OCI-LY1 (cell line): Measurements from ENCODE around the gene VEZF1.
"Not testable (repeated sequence)": the region's sequence is repeated elsewhere in the genome, so short reads cannot be mapped to it uniquely, and the experiment has no call there.

ENCODE experiments used
- H2AFZ ChIP-seq: fragments of 200-600 bp; sonication (generic), shearing (Covaris generic); 2 replicates; pipeline ENCODE4 v1.6.0; 2014; ENCODE audit warnings: antibody characterized with exemption, mild to moderate bottlenecking, low read length
- H3F3A ChIP-seq: fragments of 200-600 bp; sonication (generic), shearing (Covaris generic); 2 replicates; pipeline ENCODE4 v1.6.0; 2014; ENCODE audit warnings: mild to moderate bottlenecking, antibody characterized with exemption, low read length, moderate library complexity; ENCODE audit not compliant: insufficient read depth
- H3K27ac ChIP-seq: fragments of 200-600 bp; sonication (generic); 2 replicates; pipeline ENCODE4 v1.5.1; 2014; ENCODE audit warnings: low read length, mixed run types, mild to moderate bottlenecking, low read depth; ENCODE audit not compliant: poor library complexity, severe bottlenecking
- H3K27me3 ChIP-seq: fragments of 200-600 bp; sonication (generic); 2 replicates; pipeline ENCODE4 v1.6.0; 2014; ENCODE audit warnings: antibody characterized with exemption, mild to moderate bottlenecking, low read length, moderate library complexity; ENCODE audit not compliant: insufficient read depth
- H3K36me3 ChIP-seq: fragments of 200-600 bp; sonication (generic); 2 replicates; pipeline ENCODE4 v1.6.1; 2014; ENCODE audit warnings: mild to moderate bottlenecking, antibody characterized with exemption, low read length, moderate library complexity, mixed read lengths; ENCODE audit not compliant: insufficient read depth
- H3K4me1 ChIP-seq: fragments of 200-600 bp; sonication (generic); 2 replicates; pipeline ENCODE4 v1.5.1; 2014; ENCODE audit warnings: mild to moderate bottlenecking, low read length, moderate library complexity; ENCODE audit not compliant: insufficient read depth, severe bottlenecking
- H3K4me2 ChIP-seq: fragments of 200-600 bp; sonication (generic), shearing (Covaris generic); 2 replicates; pipeline ENCODE4 v1.6.1; 2014; ENCODE audit warnings: low read length
- H3K4me3 ChIP-seq: fragments of 200-600 bp; sonication (generic); 2 replicates; pipeline ENCODE4 v1.5.1; 2014; ENCODE audit warnings: low read length, low read depth, mild to moderate bottlenecking, mixed read lengths; ENCODE audit not compliant: poor library complexity, severe bottlenecking
- H3K79me2 ChIP-seq: fragments of 200-600 bp; shearing (Covaris generic); 2 replicates; pipeline ENCODE4 v1.6.1; 2016; ENCODE audit warnings: mixed run types, low read length, mixed read lengths; ENCODE audit not compliant: insufficient read depth
- H3K9ac ChIP-seq: fragments of 200-600 bp; sonication (generic), shearing (Covaris generic); 2 replicates; pipeline ENCODE4 v1.6.1; 2014; ENCODE audit warnings: mild to moderate bottlenecking, low read length, mixed read lengths
- H3K9me2 ChIP-seq: fragments of 200-600 bp; sonication (generic), shearing (Covaris generic); 2 replicates; pipeline ENCODE4 v1.6.1; 2014; ENCODE audit warnings: low read depth, mild to moderate bottlenecking, low read length, mixed read lengths
- H3K9me3 ChIP-seq: fragments of 200-600 bp; shearing (Covaris generic); 2 replicates; pipeline ENCODE4 v1.6.1; 2014; ENCODE audit warnings: low read length, mixed read lengths
- H4K20me1 ChIP-seq: fragments of 200-600 bp; sonication (generic), shearing (Covaris generic); 2 replicates; pipeline ENCODE4 v1.6.0; 2016; ENCODE audit warnings: mild to moderate bottlenecking, low read length; ENCODE audit not compliant: insufficient read depth
- CTCF ChIP-seq: fragments of 200-600 bp; sonication (generic), shearing (Covaris generic); IDR thresholded peaks from 2 replicates; pipeline ENCODE4 v1.5.1; 2017; ENCODE audit warnings: mild to moderate bottlenecking, antibody characterized with exemption, low read length, moderate library complexity, mixed read lengths
- EZH2 ChIP-seq: fragments of 200-600 bp; sonication (generic), shearing (Covaris generic); IDR thresholded peaks from 2 replicates; pipeline ENCODE4 v1.8.0; 2017; ENCODE audit warnings: borderline replicate concordance, mixed run types, mild to moderate bottlenecking, antibody characterized with exemption, low read length, moderate library complexity, mixed read lengths

VEZF1 gene

GRCh38 chr17:57979076-57979475 lies 9.0 kb downstream of the VEZF1 start:
- peaks cover 95% of the 10 kb centered on the region for H3K36me3 ChIP-seq
- 0 out of 2 replicates have a peak, but pooled peaks cover 2% of the 10 kb centered on the region for H4K20me1 ChIP-seq
- no peak overlapping the region for H3K4me3 ChIP-seq
- H3K9me2 ChIP-seq = no peaks in the 10 kb centered on the region
- no peak overlapping the region for H3K9ac ChIP-seq
- H3K4me1 ChIP-seq = no peaks in the 10 kb centered on the region
- no peaks in the 10 kb centered on the region for H3F3A ChIP-seq
- H3K27me3 ChIP-seq = no peaks in the 10 kb centered on the region
- no peak overlapping the region for H3K4me2 ChIP-seq
- TF ChIP-seq CTCF (no peak), EZH2 (no peak)
- no peaks in the 10 kb centered on the region for H3K9me3 ChIP-seq
- H3K79me2 ChIP-seq = no peaks in the 10 kb centered on the region
- H2AFZ ChIP-seq = no peak overlapping the region
- H3K27ac ChIP-seq = no peak overlapping the region

GRCh38 chr17:57976594-57976993 lies 11.5 kb downstream of the VEZF1 start:
- Histone ChIP-seq H3K9me3 (no peaks in the 10 kb centered on the region), H3K36me3 (peaks cover 85% of the 10 kb centered on the region), H3K27me3 (no peaks in the 10 kb centered on the region), H3F3A (no peaks in the 10 kb centered on the region), H3K27ac (no peak overlapping the region), H3K79me2 (no peaks in the 10 kb centered on the region), H3K9me2 (no peaks in the 10 kb centered on the region), H3K4me2 (no peak overlapping the region), H2AFZ (no peak overlapping the region), H4K20me1 (0 out of 2 replicates have a peak, but pooled peaks cover 2% of the 10 kb centered on the region), H3K4me1 (no peaks in the 10 kb centered on the region), H3K9ac (no peak overlapping the region), H3K4me3 (no peak overlapping the region)
- no peak for TF ChIP-seq CTCF
- no peak for TF ChIP-seq EZH2

- H3K9ac ChIP-seq = no peak overlapping the region
- H3K4me3 ChIP-seq = no peak overlapping the region
- H3K4me2 ChIP-seq = no peak overlapping the region
- 0 out of 2 replicates have a peak, but pooled peaks cover 2% of the 10 kb centered on the region for H4K20me1 ChIP-seq
- H3K27me3 ChIP-seq = no peaks in the 10 kb centered on the region
- no peaks in the 10 kb centered on the region for H3K9me2 ChIP-seq
- TF ChIP-seq CTCF = no peak
- TF ChIP-seq EZH2 = no peak
- no peaks in the 10 kb centered on the region for H3K4me1 ChIP-seq
- H3K9me3 ChIP-seq = no peaks in the 10 kb centered on the region
- H3K27ac ChIP-seq = no peak overlapping the region
- no peak overlapping the region for H2AFZ ChIP-seq
- H3K36me3 ChIP-seq = peaks cover 71% of the 10 kb centered on the region
- H3K79me2 ChIP-seq = no peaks in the 10 kb centered on the region
- H3F3A ChIP-seq = no peaks in the 10 kb centered on the region
Measured at GRCh38 chr17:57975044-57975443, 13.0 kb downstream of the VEZF1 start.

- not testable (repeated sequence) for H3K4me2 ChIP-seq
Measured at GRCh38 chr17:57974053-57974824, 13.8 kb downstream of the VEZF1 start.

More at GRCh38 chr17:57974053-57974824, 13.8 kb downstream of the VEZF1 start:
- not testable (repeated sequence) for H2AFZ ChIP-seq, H3K9me3 ChIP-seq, H3K27ac ChIP-seq, H3K4me1 ChIP-seq, H3K4me3 ChIP-seq, H3K9ac ChIP-seq, H4K20me1 ChIP-seq, H3K79me2 ChIP-seq, H3K27me3 ChIP-seq, H3K9me2 ChIP-seq, H3F3A ChIP-seq
- peaks cover 63% of the 10 kb centered on the region for H3K36me3 ChIP-seq
